Neutrophil (primary cell): Measurements from ENCODE around the gene CNTN4.

ENCODE experiments used
- H3K27ac ChIP-seq: fragments of 200-600 bp; sonication (generic); 2 replicates; pipeline ENCODE4 v1.5.1; 2016; ENCODE audit warnings: mild to moderate bottlenecking, moderate library complexity
- H3K27me3 ChIP-seq: fragments of 200-600 bp; sonication (generic); 2 replicates; pipeline ENCODE4 v1.6.0; 2016; ENCODE audit warnings: mild to moderate bottlenecking
- H3K36me3 ChIP-seq: fragments of 200-600 bp; sonication (generic); 2 replicates; pipeline ENCODE4 v1.5.1; 2017
- H3K4me1 ChIP-seq, 2 experiments: fragments of 200-600 bp in 1 of 2; sonication (generic) in 1 of 2; 1 replicate in 1 of 2; 2 replicates in 1 of 2; pipeline versions ENCODE4 v1.5.1 to v1.6.1; 2013 to 2016; ENCODE audit warnings: low read depth in 1 of 2, low read length in 1 of 2, mild to moderate bottlenecking in 1 of 2, moderate library complexity in 1 of 2; ENCODE audit not compliant: control insufficient read depth in 1 of 2, insufficient read depth in 1 of 2
- H3K4me3 ChIP-seq, 2 experiments: fragments of 200-600 bp in 1 of 2; sonication (generic) in 1 of 2; 1 replicate in 1 of 2; 2 replicates in 1 of 2; pipeline ENCODE4 v1.5.1; 2013 to 2016; ENCODE audit warnings: low read depth in 1 of 2, low read length in 1 of 2, mild to moderate bottlenecking in 1 of 2, moderate library complexity in 1 of 2
- H3K9me3 ChIP-seq: fragments of 200-600 bp; sonication (generic); 2 replicates; pipeline ENCODE4 v1.5.1; 2016
- TF ChIP-seq, protein P1 (sequence below): fragments of 200-600 bp; sonication (generic); IDR thresholded peaks from 2 replicates; pipeline ENCODE4 v1.5.1; 2016; ENCODE audit warnings: antibody characterized with exemption

Gene CNTN4

GRCh38 chr3:2343031-2343682, 244.5 kb downstream of the CNTN4 start:
- no peaks in the 10 kb centered on the region for H3K4me1 ChIP-seq
- no peaks in the 10 kb centered on the region for H3K36me3 ChIP-seq
- H3K27ac ChIP-seq = no peak overlapping the region
- H3K9me3 ChIP-seq = no peaks in the 10 kb centered on the region
- H3K27me3 ChIP-seq = no peaks in the 10 kb centered on the region
- TF ChIP-seq, protein P1, sequence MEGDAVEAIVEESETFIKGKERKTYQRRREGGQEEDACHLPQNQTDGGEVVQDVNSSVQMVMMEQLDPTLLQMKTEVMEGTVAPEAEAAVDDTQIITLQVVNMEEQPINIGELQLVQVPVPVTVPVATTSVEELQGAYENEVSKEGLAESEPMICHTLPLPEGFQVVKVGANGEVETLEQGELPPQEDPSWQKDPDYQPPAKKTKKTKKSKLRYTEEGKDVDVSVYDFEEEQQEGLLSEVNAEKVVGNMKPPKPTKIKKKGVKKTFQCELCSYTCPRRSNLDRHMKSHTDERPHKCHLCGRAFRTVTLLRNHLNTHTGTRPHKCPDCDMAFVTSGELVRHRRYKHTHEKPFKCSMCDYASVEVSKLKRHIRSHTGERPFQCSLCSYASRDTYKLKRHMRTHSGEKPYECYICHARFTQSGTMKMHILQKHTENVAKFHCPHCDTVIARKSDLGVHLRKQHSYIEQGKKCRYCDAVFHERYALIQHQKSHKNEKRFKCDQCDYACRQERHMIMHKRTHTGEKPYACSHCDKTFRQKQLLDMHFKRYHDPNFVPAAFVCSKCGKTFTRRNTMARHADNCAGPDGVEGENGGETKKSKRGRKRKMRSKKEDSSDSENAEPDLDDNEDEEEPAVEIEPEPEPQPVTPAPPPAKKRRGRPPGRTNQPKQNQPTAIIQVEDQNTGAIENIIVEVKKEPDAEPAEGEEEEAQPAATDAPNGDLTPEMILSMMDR = no peak
- H3K4me3 ChIP-seq = no peak overlapping the region

- Histone ChIP-seq H3K9me3 (no peaks in the 10 kb centered on the region), H3K27ac (no peak overlapping the region), H3K4me3 (no peak overlapping the region), H3K36me3 (no peaks in the 10 kb centered on the region), H3K4me1 (no peaks in the 10 kb centered on the region), H3K27me3 (no peaks in the 10 kb centered on the region)
- TF ChIP-seq, protein P1 = no peak
Measured at GRCh38 chr3:2352134-2352762, 253.6 kb downstream of the CNTN4 start.

- Histone ChIP-seq H3K9me3 (no peaks in the 10 kb centered on the region), H3K4me3 (no peak overlapping the region), H3K36me3 (no peaks in the 10 kb centered on the region), H3K27me3 (no peaks in the 10 kb centered on the region), H3K27ac (no peak overlapping the region), H3K4me1 (no peaks in the 10 kb centered on the region)
- TF ChIP-seq, protein P1 = no peak
Measured at GRCh38 chr3:2354702-2355101, 256.0 kb downstream of the CNTN4 start.

DNA sequence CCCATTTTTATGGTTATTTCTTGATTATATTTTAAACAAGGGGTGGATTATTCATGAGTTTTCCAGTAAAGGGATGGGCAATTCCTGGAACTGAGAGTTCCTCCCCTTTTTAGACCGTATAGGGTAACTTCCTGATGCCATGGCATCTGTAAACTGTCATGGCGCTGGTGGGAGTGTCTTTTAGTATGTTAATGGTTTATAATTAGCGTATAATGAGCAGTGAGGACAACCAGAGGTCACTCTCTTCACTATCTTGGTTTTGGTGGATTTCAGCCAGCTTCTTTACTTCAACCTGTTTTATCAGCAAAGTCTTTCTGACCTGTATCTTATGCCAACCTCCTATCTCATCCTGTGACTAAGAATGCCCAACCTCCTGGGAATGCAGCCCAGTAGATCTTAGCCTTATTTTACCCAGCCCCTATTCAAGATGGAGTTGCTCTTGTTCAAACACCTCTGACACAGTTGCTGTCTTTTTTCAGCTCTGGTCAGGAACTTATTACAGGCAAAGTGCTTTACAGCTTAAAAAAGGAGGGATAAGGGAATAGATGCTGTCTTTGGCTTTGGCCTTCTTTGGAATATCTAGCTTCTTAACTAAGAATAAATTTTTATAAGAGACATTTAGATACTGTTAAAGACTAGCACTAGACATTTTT, 257.8 kb downstream of the CNTN4 start:
- H3K4me3 ChIP-seq = no peak overlapping the region
- no peaks in the 10 kb centered on the region for H3K36me3 ChIP-seq
- H3K27ac ChIP-seq = no peak overlapping the region
- TF ChIP-seq, protein P1 = no peak
- H3K9me3 ChIP-seq = no peaks in the 10 kb centered on the region
- H3K27me3 ChIP-seq = no peaks in the 10 kb centered on the region
- no peaks in the 10 kb centered on the region for H3K4me1 ChIP-seq

DNA sequence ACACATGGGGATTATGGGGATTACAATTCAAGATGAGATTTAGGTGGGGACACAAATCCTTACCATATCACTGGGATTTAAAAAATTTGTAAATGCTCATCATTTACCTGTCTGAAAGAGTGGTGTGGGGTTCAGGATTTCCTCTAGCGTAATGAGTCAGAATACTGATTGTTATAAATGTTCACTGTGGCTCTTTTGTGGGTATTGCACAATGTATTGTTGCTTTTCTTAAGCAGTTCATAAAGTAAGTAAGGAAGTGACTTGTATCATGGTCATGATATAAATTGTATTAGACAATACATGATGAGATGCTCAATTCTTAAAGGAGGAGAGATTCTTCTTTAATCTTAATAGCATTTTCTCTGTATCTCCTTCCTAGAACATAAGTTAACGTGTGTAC, 262.1 kb downstream of the CNTN4 start:
- H3K9me3 ChIP-seq = no peaks in the 10 kb centered on the region
- TF ChIP-seq, protein P1 = no peak
- H3K4me1 ChIP-seq = no peaks in the 10 kb centered on the region
- H3K4me3 ChIP-seq = no peak overlapping the region
- H3K36me3 ChIP-seq = no peaks in the 10 kb centered on the region
- H3K27me3 ChIP-seq = no peaks in the 10 kb centered on the region
- H3K27ac ChIP-seq = no peak overlapping the region
